Stimulated activated CD4-positive, alpha-beta T cell treated with anti-CD3 and anti-CD28 coated beads, Interleukin-2, amount 100 ng/mL, for 24 hours (primary cell): ENCODE data around the gene CFAP97D1.

Source experiments
- DNase-seq, 2 donors: peaks; one replicate each; pipeline ENCODE4 v3.0.0-alpha.2; 2020

The CFAP97D1 gene

DNA sequence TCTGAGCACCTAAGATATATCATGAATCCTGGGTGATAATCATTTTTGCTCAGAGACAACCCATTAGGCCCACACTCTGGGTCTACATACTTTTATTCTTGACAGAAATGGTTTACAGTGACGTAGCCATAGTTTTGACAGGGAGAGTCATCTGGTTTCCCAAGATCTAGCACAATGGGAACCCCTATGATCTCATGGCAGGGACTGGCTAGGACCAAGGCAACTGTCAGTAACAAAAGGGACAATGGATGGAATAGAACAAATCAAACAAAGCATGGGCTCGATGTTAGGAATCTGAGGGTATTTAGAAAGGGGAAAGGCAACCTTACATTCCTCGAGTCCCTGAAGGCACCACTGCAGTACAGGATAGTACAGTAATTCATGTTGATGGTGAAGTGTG lies 20.5 kb downstream of the CFAP97D1 start:
- DNase-seq, result no peak

DNA sequence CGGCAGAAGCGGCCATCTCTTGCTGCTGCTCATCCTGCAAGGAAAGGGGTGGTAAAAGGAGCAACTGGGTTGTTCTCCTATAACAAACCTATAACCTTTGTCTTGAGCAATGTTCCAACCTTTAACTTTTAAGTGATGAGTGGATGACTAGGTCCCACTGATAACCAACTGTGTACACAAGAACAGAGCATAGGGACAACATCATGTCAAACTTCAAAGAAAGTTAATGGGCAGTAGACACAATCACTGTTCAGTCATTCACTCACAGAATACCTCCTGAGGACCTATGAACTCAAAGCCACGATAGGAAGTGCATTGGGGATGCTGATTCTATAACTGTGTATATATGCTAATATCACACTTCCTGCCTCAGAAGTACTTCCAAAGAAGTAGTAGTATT lies 21.6 kb downstream of the CFAP97D1 start:
- no peak for DNase-seq

DNA sequence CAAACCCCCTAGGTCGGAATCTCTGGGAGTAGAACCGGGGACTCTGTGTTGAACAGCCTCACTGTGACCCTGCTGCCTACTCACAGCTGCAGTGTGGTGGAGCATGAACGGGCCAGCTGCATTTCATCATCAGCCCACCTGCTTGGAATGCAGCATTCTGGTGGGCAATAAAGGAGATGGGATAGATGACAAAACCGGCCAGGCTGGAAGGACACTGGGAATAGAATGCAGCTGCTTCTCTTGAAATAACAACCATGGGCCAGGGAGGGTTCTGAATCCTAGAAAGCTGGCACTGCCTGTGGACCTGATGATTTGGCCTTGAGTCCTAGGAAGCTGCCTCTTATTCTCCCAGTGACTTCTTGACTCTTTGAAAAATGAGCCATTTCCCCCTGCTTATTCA lies 23.5 kb downstream of the CFAP97D1 start:
- DNase-seq, result no peak

DNA sequence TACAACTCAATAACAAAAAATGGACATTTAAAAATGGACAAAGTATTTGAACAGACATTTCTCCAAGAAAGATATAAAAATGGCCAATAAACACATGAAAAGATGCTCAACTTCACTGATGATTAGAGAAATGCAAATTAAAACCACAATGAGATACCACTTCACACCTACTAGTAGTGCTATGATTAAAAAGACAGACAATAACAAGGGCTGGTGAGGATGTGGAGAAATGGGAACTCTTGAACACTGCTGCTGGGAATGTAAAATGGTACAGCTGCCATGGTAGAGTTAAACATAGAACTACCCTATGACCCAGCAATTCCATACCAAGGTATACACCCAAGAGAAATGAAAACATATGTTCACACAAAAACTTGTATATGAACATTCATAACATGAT lies 24.9 kb downstream of the CFAP97D1 start:
- no peak for DNase-seq

DNA sequence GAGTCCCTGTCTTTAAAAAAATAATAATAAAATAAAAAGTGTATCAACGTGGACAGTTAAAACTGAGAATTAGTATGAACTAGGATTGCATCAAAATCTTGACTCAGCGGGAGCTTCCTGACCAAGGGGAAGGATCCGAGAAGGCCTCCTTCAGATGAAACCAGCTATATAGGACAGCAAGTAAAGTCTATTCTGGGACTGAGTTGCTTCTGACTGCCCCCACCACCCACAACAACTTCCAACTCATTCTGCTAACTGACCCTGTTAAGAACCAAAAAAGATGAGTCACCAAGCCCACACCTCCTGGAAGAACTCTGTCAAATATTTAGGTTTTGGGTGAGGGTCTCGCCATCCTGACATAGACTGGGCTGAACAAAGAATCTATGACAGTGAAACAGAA lies 27.8 kb downstream of the CFAP97D1 start:
- DNase-seq, result no peak

DNA sequence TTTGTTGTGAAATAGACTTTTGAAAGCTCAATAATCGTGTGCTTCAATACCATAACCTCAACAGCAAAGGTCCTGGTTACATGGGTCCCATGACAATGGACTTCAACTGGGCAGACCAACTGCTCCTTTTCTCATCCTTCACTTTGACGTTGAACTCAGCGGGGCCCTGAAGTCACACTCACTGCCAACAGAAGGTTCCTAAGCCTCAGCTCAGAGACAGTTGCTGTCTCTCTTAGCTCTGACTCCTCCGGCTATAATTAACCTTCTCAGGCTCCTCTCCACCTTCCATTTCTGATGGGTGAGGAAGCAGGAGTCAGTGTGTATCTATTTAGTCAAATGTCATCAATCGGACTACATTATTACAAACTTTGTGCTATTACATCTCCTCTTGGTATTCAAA lies 28.9 kb downstream of the CFAP97D1 start:
- DNase-seq, result no peak

DNA sequence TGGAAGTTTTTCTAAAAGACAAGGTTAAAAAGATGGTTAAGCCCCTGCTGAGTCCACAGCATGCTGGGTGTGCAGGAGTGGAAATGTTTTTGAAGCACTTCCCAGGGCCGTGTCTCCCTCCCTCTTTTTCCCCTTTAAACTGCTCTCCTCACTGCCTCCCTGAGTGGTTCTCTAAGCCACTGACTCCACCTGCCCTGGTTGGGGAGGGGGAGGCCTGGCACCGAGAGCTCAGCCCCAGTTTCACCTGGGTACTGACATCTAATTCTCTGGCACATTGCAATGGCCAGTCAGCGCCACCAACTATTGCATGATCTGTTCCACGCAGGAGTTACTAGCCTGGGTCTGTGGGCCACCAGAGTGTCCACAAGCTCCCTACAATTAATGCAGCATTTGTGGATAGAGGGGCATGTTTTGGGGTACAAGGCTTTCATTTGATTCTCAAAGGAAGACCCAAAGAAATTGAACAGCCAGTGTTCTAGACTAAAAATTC lies 30.0 kb downstream of the CFAP97D1 start:
- DNase-seq, result no peak

DNA sequence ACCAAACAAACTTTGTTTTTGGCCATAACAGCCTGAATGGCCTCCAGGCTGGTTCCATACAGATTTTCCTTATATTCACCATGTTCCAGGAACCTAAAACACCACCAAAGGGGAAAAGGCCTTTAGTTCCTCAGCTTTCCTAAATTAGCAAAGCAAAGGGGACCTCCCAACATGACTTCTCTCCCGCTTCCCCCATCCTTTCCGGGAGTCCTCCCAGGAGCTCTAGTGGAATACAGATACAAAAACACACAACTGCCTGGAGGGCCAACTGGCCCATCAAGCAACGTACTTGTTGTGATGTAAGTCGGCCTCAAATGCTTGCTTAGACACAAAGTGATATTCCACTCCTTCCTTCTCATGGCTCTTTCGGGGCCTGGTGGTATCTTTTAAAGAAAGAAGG lies 30.6 kb downstream of the CFAP97D1 start:
- DNase-seq, result no peak

DNA sequence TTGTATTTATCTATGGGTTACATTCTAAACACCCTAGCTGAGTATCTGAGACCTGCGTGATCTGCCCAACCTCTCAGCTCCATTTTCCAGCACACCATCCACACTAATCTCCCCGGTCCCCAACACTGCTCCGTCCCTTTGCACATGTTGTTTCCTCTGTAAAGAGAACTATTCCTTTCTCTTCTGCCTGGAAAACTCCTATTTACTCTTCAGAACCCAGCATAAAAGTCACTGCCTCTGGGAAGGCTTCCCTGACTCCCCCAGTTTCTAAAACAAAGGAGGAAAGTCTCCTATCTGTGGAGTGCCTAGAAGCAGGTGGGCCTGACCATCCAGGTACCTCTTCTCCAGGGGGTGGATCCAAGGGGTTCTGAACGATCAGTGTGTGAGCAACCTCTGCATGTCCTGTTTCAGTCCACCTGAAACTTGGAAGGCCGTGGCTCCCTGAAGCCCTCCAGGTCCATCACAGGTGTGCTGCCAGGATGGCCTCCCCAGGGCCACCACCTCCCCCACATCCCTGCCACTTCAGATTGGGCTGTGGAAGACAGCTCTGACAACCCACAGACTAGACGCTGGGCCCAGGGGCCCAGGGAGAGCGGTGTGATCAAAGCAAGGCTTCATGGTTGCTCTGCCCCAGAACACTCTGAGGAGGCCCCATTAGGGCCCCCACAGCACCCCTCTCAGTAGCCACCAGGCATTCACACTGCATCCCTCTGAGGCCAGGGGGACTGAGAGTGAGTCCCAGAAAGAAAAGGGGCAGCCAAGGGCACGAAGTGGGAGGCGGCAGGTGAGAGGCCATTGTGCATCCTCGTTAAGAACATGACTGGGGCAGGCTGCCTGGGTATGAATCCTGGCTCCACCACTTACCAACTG lies 32.4 kb downstream of the CFAP97D1 start:
- DNase-seq, result no peak

DNA sequence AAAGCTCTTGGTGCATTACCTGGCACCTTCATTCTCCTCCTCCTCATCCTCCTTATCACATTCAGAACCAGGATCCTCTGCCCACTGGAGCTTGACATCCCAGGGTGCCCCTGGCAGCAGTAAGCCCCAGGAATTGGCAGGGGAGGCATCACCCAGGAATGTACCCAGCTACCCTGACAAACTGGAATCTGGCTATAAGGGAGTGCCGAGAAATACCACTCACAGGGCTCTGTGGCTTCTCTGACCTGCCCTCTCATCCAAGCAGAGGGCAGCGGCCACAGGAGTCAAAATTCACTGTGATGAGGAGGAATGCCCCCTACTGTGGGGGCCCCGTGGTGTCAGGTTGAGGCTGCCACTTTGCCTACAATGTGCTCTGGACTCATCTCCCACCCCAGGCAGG lies 33.2 kb downstream of the CFAP97D1 start:
- DNase-seq, result no peak

DNA sequence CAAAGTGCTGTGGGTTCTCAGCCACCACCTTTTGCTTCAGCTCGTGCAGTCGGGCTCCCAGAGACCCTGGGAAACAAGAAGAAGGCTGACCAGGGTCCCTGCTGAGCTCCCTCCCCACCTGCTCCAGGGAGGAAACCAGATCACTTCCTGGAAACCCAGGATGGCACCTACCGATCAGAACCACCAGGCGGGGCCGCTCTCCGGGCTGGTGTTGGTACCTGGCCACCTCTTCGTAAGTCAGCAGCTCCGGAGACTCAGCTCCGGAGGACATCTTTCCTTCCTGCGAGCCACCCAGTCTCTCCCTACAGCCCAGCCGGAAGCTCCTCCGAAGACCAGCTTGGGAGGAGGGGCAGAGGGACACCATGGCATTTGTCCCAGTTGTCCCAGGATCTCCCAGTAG lies 33.8 kb downstream of the CFAP97D1 start:
- no peak for DNase-seq

DNA sequence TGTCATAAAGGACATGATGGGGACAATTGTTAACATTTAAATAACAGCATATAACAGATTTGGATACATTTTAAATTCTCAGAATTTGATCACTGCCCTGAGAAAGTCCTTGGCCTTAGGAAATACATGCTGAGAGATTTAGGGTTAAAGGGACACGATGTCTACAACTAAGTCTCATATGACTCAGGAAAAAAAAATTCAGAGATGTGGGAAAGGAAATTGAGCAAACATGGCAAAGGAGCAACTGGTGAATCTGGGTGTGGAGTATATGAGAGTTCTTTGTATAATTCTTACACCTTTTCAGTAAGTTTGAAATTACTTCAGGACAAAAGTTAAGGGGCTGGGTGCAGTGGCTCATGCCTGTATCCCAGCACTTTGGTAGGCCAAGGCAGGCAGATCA lies 34.5 kb downstream of the CFAP97D1 start:
- no peak for DNase-seq

DNA sequence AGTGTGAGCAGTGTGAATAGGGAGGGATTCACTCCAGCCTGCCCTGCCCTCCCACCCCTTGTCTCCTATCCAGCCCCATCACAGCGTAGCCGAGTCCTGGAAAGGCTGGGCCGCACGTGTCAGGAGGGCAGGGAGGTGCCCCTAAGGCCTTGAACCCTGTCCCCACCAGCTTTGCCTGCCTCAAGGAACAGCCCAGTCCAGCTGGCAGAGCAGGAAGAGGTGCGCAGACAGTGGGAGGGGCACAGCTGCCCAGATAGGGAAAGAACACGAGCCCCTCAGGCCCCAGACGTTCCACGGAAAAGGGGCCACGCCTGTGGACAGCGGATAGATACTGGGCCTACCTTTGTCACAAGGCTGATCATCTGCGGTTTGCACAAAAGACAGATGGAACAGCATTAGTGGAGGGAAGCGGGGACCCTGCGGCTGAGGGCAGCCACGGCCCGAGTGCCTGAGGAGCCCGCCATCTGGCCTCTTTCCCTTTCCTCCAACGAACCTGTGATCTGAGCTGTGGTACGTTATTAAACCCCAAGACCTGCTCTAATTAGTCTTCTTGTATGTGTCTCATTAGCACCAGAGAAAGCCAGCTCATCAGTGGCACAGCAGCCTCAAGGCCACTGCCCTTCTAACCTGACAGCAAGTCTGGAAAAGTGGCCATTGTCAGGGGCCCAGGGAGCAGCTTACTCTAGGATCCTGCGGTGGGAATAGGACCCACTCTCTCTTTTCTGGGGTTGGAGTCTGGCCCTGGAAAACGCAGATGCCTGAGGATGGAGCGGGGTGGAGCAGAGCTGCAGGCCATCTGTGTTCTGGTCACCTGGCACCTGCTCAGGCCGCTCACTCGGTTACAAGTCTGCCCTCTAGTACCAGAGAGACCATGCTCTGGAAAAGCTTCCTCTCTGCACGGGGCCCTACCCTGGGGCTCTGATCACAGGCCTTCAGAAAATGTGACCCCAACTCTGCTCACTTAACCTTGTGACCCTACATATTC lies 36.4 kb downstream of the CFAP97D1 start:
- DNase-seq, result no peak

DNA sequence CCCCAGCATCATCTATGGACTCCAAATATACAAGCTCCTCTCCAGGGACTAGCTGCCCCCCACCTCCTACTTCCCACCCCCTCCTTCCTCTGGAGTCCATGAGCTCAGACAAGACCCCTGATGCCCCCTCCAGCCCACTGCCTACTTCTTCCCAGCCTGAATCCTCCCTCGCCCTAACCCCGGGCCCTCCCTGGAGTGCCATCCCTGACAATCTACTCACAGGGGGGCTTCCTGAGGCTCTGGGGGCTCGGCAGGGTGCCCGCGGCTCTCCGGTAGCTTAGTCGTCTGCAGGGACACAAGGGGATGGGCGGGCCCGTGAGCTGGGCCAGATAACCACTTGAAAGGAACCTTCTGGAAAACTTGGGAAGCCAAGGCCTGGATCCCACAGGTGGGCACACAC lies 37.6 kb downstream of the CFAP97D1 start:
- no peak for DNase-seq

DNA sequence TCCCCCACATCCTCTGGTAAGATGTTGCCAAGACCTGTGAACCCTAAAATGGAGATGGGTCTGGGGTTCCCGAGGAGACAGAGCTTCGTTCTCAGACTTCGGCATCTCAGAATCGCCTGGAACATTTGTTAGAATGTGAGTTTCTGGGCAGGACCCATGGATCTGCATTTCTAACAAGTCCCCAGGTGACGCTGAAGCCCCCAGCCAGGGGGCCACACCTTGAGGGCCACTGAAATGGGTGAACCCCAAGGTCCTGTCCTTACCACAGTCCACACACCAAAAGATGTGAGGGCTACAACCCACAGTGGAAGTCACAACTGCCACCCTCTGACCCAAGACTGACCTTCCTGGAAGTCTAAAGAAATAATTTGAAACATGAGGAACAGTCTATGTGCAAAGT lies 38.7 kb downstream of the CFAP97D1 start:
- no peak for DNase-seq

DNA sequence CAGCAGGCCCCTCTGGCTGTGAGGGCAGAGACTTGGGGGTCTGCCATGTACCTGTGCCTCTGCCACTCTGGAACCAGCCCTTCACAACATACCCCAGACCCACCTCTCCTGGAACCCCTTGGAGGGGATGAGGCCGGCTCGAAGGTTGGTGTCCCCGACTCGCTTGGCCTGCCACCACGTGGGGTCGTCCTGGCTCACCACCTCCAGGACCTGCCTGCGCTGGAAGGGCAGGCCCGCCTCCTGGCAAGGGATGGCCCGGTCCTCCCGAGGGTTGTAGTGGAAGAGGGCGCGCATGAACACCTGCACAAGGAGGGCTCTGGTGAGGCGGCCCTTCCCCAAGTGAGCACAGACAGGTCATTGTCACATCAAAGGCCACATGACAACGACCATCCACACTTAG lies 40.5 kb downstream of the CFAP97D1 start:
- no peak for DNase-seq

DNA sequence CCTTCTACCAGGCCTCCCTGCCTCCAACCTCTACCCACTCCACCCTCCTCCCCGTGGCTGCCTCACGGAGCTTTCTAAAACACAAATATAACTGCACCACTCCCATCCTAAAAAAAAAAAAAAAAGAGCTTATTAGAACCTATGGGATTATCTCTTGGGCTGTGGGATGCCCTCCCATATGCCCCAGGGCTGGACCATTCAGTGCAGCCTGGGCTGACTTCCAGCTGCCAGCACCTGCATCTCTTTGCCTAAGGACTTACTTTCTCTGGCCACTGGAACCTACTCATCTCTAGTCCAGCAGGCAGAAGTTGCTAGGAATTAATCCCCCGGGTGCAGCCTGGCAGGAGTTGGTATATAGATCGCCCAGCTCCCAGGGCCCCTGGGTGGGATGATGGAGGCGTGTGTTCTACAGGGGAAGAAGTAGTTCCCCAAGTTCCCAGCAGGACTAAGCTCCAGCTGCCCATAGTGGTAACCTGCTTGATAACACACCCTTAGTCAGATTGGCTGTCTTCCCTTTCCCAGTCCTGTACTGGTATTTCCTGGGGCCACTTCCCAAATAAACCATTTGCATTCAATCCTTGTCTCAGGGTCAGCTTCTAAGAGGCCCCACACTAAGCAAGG lies 42.4 kb downstream of the CFAP97D1 start:
- no peak for DNase-seq

DNA sequence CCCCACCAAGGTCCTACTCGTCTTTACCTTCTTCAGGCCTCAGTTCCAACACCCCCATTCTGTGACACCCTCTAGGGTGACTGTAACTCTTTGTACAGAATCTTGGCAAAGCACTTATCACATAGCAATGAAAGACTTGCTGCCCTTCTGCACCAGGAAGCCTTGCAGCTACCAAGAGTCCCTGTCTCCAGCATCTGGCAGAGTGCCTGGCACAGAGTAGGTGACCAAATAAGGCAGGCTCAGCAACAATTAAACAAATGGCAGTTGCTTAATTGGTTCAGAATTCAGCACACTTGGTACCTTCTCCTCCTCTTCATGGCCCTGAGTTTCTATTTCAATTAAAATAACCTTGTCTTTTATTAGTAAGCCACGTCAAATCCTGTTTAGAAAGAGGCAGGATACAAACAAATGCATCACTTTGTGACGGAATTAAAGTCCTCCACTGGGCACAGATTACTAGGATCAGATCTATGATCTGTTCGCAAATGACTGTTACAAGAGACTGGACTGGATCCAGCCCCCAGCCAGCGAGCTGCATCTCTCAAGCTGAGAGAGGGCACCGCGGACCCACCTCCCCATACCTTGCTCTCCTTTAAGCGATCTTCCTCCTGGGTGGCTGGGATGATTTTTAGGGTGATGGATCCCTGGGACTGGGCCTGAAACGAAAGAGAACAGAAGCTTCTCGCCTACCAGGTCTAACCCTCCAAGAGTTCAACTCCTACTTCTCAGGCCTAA lies 43.3 kb downstream of the CFAP97D1 start:
- no peak for DNase-seq

DNA sequence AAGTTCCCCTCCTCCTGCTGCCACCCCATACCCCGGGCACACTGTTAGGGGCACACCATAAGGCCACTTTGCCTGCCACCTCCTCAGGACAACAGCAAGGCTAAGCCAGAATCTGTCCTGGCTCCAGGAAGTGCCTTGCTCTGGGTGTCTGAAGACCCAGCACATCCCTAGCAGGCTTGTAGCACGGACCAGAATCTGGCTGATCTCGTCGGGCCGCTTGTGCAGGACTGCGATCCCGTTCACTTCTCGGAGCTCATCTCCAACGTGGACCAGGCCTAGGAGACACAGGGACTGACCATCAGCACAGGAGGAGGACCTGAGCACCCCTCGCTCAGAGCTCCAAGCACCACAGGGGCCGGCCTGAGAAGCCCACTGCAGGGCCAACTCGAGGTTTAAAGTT lies 45.3 kb downstream of the CFAP97D1 start:
- DNase-seq, result no peak

DNA sequence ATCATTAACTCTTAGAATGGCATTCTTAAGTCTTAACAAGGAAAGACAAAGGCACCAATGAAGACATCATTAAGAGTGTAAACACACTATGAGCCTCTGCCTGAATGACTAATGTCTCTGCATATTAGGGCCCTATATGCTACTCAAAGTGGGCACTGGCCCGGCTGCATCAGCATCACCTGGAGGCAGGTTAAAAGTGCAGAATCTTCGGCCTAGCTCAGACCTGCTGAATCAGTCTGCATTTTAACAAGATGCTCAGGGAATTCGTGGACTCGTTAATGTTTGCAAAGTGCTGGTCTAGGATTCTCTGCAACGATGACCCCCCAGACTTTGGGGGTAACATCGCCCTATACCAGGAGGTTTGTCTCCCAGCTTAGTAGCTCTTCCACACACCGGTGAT lies 46.0 kb downstream of the CFAP97D1 start:
- DNase-seq, result no peak

DNA sequence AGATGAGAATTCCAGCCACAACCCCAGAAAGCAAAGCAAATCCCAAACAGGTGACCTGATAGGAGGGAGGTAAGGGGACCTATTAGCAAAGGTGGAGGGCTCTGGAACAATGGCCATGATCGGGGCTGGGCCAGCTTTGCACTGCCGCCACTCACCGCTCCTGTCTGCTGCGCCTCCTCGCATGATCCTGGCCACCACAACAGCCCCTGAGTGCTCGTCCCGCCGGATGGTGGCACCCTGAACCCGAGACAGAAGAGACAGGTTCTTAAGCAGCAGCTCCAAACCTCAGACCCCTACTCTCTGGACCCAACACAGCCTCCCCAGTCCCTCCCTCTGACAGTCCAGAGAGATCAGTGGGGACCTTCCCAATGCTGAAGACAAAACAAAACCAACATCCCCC lies 47.4 kb downstream of the CFAP97D1 start:
- DNase-seq, result no peak

DNA sequence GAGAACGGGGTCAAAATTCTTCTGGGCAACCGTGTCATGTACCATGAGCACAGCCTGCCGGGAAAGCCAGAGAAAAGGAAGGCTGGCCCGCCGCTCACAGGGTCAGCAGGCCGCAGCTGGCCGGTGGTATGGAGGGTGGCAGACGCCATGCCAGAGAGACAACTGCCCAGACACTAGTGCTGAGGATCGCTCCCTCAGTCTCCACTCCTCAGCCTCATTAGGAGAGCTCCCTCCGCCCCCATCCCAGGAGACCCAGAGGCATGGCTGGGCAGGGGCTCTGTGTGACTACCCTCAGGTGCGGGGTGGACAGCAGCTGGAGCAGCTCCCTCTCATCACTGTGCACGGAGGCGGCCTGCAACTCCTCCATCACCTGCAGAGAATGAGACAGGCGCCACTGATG lies 49.5 kb downstream of the CFAP97D1 start:
- DNase-seq, result no peak
